GM18507 (cell line): ENCODE measurements around the gene C20orf96.
"Not testable (repeated sequence)": the region's sequence is repeated elsewhere in the genome, so short reads cannot be mapped to it uniquely, and the experiment has no call there.

Source experiments
- DNase-seq: peaks from one replicate; pipeline ENCODE4 v3.0.0; 2011; ENCODE audit warnings: low read depth; ENCODE audit not compliant: insufficient read length; ENCODE audit errors: extremely low spot score
- FAIRE-seq: peaks from 2 replicates; lab custom pipeline; 2011; peaks lifted over from hg19 to GRCh38; lab: Jason Lieb, UNC

Gene C20orf96

DNA sequence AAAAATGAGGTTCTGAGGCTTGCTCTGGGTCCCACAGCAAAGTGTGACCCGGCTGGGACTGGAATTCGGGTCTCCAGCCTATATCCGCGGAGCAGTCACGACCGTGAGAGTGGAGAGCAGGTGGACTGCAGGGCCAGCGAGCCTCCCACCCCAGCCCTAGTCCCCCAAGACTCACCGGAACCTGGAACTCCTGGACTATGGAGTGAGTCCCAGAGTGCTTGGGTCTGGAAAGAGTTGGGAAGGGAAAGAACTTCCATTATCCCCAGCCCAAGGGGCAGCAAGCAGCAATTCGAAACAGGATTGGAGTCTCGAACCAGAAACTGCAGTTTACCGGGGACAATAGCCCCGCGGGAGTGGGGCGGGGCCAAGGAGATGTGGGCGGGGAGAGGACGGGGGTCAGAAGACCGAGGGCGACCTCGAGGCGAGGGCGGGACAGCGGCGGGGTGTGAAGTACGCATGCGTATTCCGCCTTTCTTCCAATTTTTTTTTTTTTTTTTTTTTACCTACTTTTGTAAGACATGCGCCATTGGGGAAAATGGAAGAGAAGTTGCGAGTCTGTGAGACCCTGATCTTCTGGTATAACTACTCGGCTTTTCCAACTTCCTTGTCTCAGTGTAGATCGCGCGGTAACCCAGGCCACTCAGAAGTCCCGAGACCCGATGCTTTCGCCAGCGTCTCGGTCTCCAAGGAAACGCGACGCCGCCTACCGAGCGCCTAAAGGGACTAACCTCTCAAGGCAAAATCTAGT lies at the start of gene C20orf96:
C20orf96 (minus strand) TSS at position 667 of the 748 bp plus-strand sequence; CDS start at position 527, 140 bp downstream.
- peak; percentile 92 for FAIRE-seq
- peak; percentile 96 for DNase-seq

DNA sequence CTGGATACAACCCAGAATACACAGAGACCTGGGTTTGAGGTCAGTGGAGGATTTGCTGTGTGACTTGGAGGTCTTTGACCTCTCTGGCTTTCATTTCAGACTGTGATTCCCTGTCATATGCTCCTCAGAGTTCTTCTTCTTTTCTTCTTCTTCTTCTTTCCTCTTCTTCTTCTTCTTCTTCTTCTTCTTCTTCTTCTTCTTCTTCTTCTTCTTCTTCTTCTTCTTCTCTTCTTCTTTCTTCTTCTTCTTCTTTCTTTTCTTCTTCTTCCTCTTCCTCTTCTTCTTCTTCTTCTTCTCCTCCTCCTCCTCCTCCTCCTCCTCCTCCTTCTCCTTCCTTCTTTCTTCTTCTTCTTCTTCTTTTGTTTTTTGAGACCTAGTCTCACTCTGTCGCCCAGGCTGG lies 45.5 kb upstream of the C20orf96 start:
- DNase-seq, FAIRE-seq: not testable (repeated sequence)

- no peak for DNase-seq
- no peak for FAIRE-seq
Measured at GRCh38 chr20:334578-334977, 44.0 kb upstream of the C20orf96 start.

- FAIRE-seq (peak; percentile 84), DNase-seq (no peak)
Measured at GRCh38 chr20:330233-331149, 39.9 kb upstream of the C20orf96 start.

DNA sequence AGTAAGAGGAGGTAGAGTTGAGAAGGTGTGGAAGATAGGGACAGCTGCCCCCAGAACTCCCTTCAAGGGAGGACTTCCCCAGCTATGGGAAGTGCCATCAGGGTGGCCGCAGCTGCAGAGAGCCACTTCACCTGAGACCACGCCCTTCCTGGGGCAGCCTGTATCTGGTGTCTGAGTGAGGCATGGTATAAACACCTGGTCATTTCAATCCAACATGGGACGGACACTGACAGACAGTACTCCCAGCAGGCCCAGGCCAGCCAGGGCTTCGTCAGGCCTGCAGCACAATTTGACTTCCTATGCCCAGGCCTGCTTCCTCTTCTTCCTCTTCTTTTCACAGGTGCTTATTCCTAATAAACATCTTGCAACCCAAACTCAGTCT lies 39.3 kb upstream of the C20orf96 start:
- DNase-seq (no peak), FAIRE-seq (no peak)

DNA sequence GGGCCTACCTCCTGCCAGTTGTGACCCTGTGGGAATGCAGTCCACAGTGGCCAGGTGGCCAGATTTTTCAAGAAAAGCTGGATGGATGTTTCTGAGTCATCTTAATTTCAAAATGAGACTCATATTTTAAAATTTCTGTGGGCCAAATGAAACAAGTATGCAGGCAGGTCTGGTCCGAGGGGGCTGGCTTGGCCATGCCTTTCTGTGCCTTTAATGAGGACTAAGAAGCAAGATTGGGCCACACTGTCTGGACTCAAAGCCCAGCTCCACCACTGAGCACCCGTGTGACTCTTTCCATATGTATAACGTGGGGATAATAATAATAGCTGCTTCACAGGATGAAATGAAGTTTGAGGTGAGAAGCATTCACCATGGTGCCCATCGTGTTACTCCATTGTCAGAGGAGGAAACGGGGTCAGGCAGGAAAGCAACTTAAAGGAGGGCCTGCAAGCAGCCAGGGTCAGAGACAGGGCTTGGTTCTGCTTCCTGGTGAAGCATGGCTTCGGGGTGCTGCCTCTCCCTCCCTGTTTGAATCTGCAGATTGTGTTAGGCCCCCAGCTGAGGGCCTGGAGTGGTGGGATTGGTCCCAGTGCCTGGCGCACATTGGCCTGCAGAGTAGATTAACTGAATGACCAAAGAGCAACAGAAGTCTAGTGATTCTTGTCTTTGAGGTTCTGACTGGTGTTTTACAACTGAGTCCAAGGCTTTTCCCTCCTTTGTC lies 38.6 kb upstream of the C20orf96 start:
- DNase-seq (no peak), FAIRE-seq (no peak)

GRCh38 chr20:328027-328974 lies 37.8 kb upstream of the C20orf96 start:
- DNase-seq: no peak
- FAIRE-seq: no peak

- peak; percentile 53 for FAIRE-seq
- peak; percentile 59 for DNase-seq
Measured at GRCh38 chr20:327186-328026, 36.9 kb upstream of the C20orf96 start.

GRCh38 chr20:326645-327185 lies 36.2 kb upstream of the C20orf96 start:
- FAIRE-seq (no peak), DNase-seq (no peak)

DNA sequence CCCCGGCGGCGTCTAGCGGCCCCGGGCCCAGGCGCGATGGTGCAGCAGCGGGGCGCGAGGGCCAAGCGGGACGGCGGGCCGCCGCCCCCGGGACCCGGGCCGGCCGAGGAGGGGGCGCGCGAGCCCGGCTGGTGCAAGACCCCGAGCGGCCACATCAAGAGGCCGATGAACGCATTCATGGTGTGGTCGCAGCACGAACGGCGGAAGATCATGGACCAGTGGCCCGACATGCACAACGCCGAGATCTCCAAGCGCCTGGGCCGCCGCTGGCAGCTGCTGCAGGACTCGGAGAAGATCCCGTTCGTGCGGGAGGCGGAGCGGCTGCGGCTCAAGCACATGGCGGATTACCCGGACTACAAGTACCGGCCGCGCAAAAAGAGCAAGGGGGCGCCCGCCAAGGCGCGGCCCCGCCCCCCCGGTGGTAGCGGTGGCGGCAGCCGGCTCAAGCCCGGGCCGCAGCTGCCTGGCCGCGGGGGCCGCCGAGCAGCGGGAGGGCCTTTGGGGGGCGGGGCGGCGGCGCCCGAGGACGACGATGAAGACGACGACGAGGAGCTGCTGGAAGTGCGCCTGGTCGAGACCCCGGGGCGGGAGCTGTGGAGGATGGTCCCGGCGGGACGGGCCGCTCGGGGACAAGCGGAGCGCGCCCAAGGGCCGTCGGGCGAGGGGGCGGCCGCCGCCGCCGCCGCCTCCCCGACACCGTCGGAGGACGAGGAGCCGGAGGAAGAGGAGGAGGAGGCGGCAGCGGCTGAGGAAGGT lies 35.5 kb upstream of the C20orf96 start:
- DNase-seq: no peak
- FAIRE-seq: no peak

DNA sequence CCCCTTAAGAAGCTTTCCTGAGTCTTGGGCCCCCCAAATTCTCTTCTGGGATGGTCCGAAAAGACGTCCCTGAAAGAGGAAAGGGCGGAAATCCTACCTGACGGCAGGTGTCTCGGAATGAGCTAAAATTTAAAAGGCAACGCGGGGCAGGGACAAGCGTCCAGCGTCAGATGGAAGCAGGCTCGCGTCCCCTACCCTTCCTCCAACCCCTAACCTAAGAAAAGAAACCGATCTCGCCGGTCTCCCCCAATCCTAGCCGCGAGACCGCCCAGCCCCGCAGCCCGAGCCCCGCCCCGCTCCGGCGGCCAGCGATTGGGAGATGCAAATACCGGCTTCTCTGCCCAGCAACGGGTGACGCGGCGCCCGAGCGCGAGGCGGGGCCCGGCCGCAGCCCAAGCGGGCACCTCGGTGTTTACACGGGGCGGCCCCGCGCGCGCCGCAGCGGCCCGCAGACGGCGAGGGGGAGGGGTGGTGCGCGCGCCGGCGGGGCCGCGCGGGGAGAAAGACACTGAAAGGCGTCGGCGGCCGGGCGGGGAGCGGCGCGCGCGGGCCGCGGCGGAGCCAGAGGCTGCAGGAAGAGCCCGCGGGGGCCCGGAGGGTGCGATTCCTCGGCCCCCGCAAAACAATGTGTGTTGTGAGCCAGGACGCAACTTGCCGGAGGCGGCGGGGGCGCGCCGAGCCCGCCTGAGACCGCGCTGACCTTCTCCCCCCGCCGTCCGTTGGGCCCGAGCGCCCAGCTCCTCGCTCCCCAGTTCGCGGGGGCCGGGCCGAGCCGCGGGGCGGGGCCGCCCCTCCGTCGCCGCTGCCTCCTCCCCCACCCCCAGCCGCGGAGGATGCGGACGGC lies 34.7 kb upstream of the C20orf96 start, which contains the start of gene SOX12:
SOX12 (plus strand) TSS at position 508 of the 844 bp plus-strand sequence. CDS start 373 bp downstream, outside the sequence.
- FAIRE-seq (peak; percentile 80), DNase-seq (peak; percentile 83)

DNA sequence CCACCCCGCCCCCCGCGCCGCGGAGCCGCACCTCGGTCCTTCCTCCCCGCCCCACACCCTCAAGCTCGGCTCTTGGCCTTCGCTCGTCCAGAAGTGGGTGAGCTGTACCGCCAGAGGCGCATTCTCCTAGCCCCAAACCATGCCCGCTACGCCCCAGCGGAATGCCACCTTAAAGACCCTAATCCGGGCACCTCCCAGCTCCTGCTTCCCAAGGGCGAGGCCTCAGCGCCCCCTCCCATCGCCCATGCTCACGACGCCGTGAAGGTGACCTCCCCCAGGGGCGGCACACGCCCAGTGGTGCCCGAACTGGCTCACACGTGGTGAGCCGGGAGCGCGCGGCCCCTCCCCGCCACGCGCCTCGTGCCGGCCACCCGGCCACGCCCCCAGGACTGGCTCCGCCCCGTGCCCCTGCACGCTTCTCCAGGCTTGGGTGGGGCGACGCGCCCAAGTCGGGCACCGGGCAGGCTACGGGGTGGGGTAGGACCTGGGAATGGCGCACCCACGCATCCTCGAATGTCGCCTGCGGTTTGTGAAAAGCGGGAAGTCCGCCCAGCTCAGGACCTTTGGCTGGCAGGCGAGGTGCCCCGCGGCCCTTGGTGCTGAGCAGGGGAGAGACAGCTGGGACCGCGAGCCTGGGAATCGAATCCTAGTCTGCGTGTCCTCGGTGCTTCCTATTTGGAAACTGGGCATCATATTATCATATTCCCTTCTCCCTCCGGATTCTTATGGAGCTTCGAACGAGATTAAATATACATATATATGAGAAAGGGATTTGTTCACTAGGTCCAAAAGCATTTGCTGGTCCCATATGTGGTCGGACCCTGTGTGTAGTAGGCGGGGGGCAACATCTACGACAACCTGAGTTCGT lies 33.9 kb upstream of the C20orf96 start:
- DNase-seq: peak; percentile 69
- peak; percentile 93 for FAIRE-seq

- FAIRE-seq: no peak
- no peak for DNase-seq
Measured at GRCh38 chr20:316316-317068, 25.9 kb upstream of the C20orf96 start.

GRCh38 chr20:313948-314347 lies 23.4 kb upstream of the C20orf96 start:
- FAIRE-seq (no peak), DNase-seq (no peak)

DNA sequence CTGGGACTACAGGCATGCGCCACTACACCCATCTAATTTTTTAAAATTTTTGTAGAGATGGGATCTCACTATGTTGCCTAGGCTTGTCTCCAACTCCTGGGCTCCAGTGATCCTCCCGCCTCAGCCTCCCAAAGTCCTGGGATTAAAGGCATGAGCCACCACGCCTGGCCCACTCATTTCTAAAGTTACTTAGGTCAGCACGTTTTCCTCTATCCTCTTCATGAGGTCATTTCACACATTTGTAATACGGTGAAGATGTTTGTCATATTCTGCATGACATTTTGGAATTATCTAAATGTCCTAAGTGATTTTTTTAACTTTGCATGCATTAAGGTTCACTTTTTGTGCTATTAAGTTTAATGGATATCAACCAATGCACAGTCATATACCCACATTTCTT lies 22.9 kb upstream of the C20orf96 start:
- DNase-seq (no peak), FAIRE-seq (no peak)
